H1 (cell line): ENCODE measurements around the gene OPCML.

Source experiments
- BCL11A ChIP-seq, 2 experiments: IDR thresholded peaks; one replicate each; pipeline ENCODE4 v1.6.1; 2011; ENCODE audit warnings: low read depth in 2 of 2, low read length in 2 of 2, mild to moderate bottlenecking in 2 of 2
- CHD1 ChIP-seq: IDR thresholded peaks from 2 replicates; pipeline ENCODE4 v1.6.1; 2012; ENCODE audit warnings: low read depth, low read length, improper control_type of control experiment
- CREB1 ChIP-seq: IDR thresholded peaks from 2 replicates; pipeline ENCODE4 v1.6.1; 2012; ENCODE audit warnings: inconsistent platforms
- EZH2 ChIP-seq: fragments of 200-600 bp; sonication (generic); IDR thresholded peaks from 2 replicates; pipeline ENCODE4 v1.7.1; 2012; ENCODE audit warnings: low read depth, mild to moderate bottlenecking, moderate library complexity, low read length, inconsistent platforms; ENCODE audit not compliant: severe bottlenecking
- FOSL1 ChIP-seq: IDR thresholded peaks from 2 replicates; pipeline ENCODE4 v1.6.1; 2011; ENCODE audit warnings: mild to moderate bottlenecking, low read depth, low read length, moderate library complexity; ENCODE audit not compliant: insufficient read depth
- POLR2A ChIP-seq, 2 experiments: IDR thresholded peaks; 1 replicate in 1 of 2; 2 replicates in 1 of 2; pipeline ENCODE4 v1.6.1; 2011; ENCODE audit warnings: low read depth in 2 of 2, low read length in 2 of 2, mild to moderate bottlenecking in 2 of 2; ENCODE audit errors: control extremely low read depth in 1 of 2
- SIX5 ChIP-seq: IDR thresholded peaks from 2 replicates; pipeline ENCODE4 v1.6.1; 2011; ENCODE audit warnings: mild to moderate bottlenecking, low read depth, low read length
- TF ChIP-seq, protein P1 (sequence below): IDR thresholded peaks from 2 replicates; pipeline ENCODE4 v1.6.1; 2011; ENCODE audit warnings: low read length, improper control_type of control experiment
- TF ChIP-seq, protein P2 (sequence below), 3 experiments: IDR thresholded peaks; 1 replicate in 2 of 3; 2 replicates in 1 of 3; pipeline versions ENCODE4 v1.5.1 to v1.6.1; 2011; ENCODE audit warnings: low read length in 3 of 3, mild to moderate bottlenecking in 3 of 3, inconsistent platforms in 2 of 3, low read depth in 1 of 3, moderate library complexity in 1 of 3; ENCODE audit not compliant: insufficient read depth in 1 of 3; ENCODE audit errors: control extremely low read depth in 1 of 3

DNA sequence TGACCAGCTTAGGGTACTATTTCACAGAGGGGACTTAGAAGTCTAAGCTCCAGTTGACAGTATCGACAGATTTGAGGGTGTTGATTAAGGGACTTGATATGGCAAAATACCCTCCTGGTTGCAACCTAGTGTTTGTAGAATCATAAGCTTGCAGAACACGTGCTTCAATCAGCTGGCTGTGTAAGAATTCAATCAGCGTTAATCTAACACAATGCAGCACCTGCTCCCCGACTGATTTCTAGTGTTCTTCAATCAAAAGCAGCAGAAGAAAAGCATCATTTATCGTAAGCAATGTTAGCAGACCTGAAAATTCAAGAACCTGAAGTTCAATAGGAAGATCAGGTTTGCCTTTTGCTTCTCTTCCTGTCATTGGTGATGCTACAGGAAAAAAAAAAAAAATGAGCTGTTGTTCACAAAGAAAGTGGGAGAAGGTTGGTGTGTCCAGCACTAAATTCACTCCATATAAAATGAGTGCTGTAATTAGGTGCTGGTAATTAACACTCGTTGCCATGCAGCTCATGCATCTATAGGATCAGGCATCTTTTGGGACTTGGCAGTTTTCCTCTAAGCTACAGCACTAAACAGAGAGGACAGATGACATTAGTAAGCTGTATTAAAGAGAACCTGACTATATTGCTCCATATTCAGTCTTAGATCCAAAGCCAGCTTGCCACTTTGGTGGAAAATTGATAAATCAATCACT, 840.3 kb downstream of the OPCML start:
- TF ChIP-seq, protein P1, sequence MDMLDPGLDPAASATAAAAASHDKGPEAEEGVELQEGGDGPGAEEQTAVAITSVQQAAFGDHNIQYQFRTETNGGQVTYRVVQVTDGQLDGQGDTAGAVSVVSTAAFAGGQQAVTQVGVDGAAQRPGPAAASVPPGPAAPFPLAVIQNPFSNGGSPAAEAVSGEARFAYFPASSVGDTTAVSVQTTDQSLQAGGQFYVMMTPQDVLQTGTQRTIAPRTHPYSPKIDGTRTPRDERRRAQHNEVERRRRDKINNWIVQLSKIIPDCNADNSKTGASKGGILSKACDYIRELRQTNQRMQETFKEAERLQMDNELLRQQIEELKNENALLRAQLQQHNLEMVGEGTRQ, result no peak
- TF ChIP-seq, protein P2, sequence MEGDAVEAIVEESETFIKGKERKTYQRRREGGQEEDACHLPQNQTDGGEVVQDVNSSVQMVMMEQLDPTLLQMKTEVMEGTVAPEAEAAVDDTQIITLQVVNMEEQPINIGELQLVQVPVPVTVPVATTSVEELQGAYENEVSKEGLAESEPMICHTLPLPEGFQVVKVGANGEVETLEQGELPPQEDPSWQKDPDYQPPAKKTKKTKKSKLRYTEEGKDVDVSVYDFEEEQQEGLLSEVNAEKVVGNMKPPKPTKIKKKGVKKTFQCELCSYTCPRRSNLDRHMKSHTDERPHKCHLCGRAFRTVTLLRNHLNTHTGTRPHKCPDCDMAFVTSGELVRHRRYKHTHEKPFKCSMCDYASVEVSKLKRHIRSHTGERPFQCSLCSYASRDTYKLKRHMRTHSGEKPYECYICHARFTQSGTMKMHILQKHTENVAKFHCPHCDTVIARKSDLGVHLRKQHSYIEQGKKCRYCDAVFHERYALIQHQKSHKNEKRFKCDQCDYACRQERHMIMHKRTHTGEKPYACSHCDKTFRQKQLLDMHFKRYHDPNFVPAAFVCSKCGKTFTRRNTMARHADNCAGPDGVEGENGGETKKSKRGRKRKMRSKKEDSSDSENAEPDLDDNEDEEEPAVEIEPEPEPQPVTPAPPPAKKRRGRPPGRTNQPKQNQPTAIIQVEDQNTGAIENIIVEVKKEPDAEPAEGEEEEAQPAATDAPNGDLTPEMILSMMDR (IDR thresholded peaks at IDR 0.05; ENCODE audit: control extremely low read depth in 1 of 3, insufficient read depth in 1 of 3, low read depth in 1 of 3, low read length in 3 of 3), result no peak
- no peak for TF ChIP-seq EZH2
- TF ChIP-seq FOSL1, result no peak
- TF ChIP-seq CHD1, result no peak
- TF ChIP-seq BCL11A (IDR thresholded peaks at IDR 0.05; ENCODE audit: low read depth in 2 of 2, low read length in 2 of 2), result no peak
- TF ChIP-seq CREB1, result no peak
- no peak for TF ChIP-seq POLR2A (IDR thresholded peaks at IDR 0.05; ENCODE audit: control extremely low read depth in 1 of 2, low read depth in 2 of 2, low read length in 2 of 2)
- TF ChIP-seq SIX5, result no peak
